ENCODE data around the gene NLRP8.
"Not testable (repeated sequence)": the region's sequence is repeated elsewhere in the genome, so short reads cannot be mapped to it uniquely, and the experiment has no call there.

Gene NLRP8

DNA sequence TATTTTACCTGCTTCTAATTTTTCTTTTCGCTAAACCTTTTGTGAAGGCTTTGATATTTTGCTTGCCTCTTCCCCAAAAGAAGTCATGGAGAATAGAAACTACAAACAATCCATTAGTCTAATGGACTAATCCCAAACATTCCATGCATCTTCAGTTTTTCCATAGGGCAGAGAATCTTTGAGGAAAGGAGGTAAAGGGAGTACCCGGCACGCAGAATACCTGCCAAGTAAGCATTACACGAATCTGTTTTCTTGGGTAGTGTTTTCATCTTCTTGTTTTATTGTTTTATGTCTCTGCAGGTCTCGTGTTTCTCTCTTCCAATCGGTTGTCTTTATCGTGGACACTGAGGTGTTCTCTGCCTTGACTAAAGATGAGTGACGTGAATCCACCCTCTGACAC, at the start of gene NLRP8:
Gene NLRP8, plus strand, starts transcription at position 301 of the 400 bp plus-strand sequence.
- DNase-seq (ENCODE audit: low read depth, low spot score): no peak

DNA sequence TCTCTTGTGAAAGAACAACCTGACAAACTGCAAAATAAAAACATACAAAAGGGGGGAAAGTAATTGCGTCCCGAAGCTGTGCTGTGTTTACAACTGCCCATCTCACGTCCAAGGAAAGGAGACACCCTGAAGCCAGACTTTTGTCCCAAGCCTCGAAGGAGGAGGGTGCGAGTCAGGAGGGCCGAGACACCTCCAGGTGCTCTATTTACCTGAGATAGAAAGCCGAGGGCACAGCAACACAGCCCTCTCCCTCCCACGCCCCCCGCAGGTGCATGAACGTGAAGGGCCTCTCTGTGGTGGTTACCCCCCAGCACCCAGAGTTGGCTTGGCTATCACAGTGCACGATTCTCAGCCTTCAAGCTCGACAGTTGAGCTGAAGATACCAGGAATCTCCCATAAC, 48.7 kb upstream of the NLRP8 start:
- no peak for DNase-seq (ENCODE audit: low read depth, low spot score)

DNA sequence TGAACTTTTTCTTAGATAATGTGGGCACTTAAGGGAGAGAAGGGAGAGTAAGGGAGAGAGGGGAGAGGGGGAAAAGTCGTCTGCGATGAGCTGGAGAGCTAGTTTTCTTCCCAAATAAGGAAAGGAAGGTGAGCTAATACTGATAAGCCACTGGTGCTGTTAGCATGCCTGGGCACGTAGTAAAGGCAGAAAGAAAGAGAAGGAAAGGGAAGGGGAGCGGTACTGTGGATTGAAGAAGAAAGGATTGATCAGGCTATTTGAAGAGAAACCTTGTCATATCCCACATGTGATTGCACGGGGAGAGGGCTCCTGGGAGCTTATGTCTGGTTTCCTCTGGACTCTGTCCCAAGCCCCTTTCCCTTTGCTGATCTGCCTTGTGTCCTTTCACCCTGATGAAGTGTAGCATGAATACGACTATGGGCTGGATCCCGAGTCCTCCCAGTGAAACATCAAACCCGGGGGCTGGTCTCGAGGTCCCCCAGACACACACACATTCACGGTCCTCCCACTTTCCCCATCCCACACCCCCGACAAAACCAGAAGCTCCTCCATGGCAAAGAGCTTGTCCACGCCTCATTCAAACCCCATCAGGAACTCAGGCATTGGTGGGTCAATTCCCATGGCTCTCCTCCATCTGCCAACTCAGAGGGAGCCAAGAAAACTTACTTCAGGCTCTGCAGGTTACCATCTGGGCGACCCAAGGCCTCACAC, 46.1 kb upstream of the NLRP8 start:
- no peak for DNase-seq (ENCODE audit: low read depth, low spot score)

DNA sequence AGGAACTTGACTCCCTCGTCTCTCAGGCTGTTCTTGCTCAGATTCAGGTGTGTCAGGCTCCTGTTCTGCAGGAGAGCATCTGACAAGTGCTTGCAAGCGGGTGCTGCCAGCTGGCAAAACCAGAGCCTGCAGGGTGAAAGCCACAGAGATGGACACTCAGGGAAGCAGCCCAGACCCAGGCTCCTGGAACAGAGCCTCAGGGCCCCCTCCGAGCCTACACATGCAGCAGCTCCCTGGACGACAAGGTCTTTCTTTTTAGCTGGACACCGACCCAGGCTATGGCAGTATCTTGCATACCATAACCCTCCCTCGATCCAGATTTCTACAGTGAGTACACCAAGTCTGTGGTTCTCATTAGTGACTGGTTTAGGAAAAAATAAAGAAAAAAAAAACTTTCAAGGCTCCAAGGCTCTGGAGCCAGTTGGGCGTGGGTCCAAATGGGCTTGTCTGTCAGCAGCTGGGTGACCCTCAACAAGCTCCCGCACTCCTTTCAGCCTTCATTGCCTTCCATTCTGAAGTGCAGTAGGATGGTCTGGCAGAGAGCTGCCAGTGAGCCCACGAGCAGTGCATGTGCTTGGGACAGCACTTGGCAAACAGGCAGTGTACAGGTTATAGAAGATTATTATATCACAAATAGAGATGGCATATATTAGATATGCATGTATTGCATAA, 45.4 kb upstream of the NLRP8 start:
- no peak for DNase-seq (ENCODE audit: low read depth, low spot score)

DNA sequence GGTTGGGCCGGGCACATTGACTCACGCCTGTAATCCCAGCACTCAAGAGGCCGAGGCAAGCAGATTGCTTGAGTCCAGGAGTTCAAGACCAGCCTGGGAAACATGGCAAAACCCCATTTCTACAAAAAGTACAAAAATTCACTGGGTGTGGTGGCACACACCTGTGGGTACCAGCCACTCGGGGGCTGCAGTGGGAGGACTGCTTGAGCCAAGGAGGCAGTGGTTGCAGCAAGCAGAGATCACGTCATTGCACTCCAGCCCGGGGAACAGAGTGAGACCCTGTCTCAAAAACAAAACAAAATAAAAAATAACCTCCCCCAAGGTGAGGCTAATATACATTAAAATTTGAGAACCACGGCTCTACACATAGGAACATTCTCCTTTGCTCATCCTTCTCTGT, 40.3 kb upstream of the NLRP8 start:
- DNase-seq (ENCODE audit: low read depth, low spot score): no peak

DNA sequence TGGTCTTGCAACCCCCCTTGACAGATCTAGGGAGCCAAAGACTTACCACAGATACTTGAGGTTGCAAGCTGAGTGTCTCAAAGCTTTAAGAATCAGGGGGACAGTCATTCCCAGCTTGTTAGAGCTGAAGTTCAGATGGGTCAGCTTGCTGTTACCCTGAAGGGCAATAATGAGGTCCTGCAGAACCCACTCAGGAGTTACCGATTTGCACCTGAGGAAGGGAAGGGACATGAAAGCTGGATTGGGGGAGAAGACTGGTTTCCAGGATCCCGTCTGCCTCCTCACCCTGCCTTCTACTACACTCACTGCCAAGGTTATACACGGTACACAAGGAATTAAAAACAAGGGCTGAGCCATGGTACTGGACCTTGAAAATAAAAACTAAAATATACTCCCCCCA, 39.9 kb upstream of the NLRP8 start:
- DNase-seq (ENCODE audit: low read depth, low spot score): no peak

DNA sequence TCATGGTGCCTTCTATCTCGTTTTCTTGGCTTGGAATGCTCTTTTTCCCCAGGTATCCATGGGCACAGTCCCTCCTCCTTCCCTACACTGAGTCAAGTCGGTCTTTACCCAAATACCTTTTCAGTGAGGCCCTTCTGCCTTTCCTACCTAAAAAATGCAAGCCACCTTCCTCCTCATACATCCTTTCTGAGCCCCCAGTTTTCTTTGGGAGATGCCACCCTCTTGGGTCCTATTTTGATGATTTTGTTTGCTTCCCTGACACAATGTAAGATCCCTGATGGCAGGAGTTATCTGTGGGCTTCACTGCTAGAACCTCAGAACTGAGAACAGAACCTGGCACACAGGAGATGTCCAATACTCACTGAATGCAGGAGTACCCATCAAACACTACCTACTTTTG, 37.8 kb upstream of the NLRP8 start:
- no peak for DNase-seq (ENCODE audit: low read depth, low spot score)

DNA sequence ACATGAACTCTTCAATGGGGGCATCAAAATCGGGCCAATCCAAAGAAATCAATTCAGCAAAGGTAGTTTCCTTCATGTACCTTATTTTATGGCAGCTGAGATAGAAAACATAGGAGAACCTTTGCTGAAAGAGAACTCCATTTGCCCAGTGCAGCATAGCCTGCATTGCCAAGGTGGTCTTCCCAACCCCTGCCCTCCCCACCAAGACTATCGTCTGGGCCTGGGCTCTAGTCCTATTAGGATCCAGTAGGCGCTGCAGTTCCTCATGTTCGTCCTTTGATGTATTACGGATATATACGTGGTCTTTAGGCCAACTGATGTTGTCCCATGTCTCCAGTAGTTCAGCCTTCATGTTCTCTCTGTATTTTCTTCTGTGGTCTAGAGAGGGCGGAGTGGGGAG, 34.7 kb upstream of the NLRP8 start:
- no peak for DNase-seq (ENCODE audit: low read depth, low spot score)

DNA sequence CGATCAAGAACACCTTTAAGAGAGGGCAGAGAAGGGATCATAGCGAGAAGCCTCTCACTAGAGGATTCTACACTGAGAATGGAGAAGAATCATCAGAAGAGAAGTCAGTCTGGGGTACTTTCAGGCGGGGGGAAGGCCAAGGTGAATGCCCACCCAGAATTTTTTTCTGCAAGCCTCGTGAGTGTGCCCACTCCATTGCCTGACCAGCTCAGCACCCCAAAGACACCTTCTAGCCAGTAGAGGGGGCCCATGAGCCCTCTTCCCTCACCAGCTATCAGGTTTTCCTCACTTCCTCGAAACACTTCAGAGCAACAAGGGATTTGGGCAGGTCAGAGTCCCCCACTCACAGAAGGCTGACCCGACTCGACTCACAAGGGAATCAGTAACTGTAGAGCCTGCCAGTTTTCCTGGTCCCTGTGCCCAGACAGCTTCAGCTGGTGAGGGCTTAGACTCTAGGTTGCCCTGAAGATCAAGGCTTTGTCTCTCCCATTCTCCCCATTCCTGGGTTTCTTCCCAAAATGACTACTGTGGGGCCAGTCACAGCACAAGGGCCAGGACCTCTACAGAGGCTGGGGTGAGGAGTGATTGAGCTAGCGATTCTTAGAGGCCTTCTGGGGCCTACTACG, 33.9 kb upstream of the NLRP8 start:
- DNase-seq (ENCODE audit: low read depth, low spot score): no peak

DNA sequence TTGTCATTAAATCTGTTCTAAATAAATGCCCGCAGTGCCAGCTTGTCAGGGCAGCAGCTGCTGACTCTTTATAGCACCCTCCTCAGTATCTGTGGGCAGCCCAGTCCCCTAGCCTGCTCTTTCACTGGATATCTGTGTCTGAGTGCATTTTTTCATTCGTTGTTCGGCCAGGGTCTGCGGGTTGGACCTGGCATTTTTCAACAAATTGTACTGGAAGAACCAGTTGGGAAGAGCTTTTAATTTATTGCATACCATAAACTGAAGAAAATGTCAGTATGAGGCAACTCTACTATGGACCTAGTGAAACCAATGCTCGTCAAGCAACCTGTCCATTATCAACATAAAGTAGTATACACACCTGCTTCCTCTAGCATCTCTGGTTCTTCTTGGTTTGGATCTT, 24.1 kb upstream of the NLRP8 start:
- no peak for DNase-seq (ENCODE audit: low read depth, low spot score)

DNA sequence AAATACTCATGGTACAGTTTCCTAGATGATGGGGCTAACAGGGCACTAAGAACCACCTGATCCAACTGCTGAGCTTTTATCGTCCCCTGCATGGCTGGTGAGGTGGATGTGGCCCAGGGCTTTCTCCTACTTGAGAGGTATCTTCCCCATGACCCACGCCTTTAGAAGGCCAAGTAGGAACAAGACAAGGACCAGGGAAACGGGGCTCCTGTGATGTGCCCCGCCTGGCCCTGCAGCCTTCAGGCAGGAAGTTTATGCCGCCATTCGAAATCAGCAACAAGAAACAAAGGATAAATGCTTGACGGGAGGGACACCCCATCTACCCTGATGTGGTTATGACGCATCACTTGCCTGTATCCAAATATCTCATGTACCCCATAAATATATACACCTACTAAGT, 19.6 kb upstream of the NLRP8 start:
- no peak for DNase-seq (ENCODE audit: low read depth, low spot score)

DNA sequence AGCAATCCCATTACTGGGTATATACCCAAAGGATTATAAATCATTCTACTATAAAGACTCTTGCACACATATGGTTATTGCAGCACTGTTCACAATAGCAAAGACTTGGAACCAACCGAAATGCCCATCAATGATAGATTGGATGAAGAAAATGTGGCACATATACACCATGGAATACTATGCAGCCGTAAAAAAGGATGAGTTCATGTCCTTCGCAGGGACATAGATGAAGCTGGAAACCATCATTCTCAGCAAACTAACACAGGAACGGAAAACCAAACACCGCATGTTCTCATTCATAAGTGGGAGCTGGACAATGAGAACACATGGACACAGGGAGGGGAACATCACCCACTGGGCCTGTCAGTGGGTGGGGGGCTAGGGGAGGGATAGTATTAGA, 18.4 kb upstream of the NLRP8 start:
- not testable (repeated sequence) for DNase-seq (ENCODE audit: low read depth, low spot score)

DNA sequence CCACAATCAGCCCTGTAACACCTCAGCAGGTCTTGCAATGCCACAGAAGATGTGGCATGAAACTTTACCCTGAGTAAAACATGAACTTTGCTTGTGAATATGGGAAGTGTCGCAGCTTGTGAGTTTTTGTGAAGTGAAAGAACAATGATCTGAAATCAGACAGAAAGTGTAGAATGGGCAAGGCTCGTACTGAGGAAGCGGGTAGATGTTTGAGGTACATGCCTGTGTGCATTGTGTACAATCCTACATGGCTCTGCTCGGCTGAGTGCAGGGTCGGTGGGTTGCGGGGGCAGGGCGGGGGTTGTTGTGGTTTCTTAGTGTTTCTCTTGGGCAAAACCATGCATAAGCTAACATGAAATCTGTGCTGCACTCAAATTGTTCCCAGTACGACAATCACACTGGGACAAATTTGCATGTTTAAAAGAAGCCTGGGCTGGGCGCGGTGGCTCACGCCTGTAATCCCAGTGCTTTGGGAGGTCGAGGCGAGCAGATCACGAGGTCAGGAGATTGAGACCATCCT, 16.6 kb upstream of the NLRP8 start:
- DNase-seq (ENCODE audit: low read depth, low spot score): no peak

DNA sequence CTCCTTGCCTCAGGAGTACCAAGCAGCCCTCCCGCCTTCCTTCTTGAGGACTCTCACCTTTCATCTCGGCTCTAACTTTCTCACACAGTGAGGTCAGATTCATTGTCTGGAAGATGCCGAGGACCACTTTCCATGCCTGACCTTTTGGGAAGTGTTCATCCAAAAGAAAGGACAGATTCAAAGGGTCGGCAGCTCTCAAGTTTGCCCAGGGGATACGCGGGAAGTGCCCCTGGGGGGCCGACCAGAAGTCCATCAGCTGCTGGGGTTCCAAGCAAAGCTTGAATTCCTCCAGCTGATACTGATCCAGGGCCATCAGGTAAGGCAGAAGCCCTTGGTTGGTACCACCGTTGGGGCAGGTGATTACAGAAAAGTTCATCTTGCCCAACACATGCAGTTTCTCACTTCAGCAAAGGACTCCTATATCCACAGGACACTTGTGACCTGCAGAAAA, 15.7 kb upstream of the NLRP8 start, which contains the start of gene NLRP13:
Gene NLRP13, minus strand, starts transcription at position 401 of the 451 bp plus-strand sequence. Its CDS starts 25 bp downstream, at position 376.
- DNase-seq (ENCODE audit: low read depth, low spot score): no peak

DNA sequence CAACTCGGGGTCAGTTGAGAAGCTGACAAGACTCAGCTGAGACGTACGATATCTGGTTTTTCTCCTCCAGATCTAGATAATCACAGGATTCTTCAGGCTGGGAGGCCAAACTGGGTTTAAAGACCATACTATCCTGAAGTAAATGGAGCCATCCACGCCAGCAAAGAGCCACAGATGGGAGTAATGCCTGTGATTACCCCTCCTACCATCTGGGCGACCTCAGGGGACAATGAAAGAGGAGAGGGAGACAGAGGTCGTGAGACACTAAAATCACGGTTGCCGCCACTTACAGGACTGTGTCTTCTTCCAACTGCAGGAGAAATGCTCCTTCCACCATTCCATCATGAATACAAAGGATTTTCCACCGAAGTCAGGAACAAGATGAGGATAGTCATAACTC, 12.4 kb upstream of the NLRP8 start:
- DNase-seq (ENCODE audit: low read depth, low spot score): no peak

DNA sequence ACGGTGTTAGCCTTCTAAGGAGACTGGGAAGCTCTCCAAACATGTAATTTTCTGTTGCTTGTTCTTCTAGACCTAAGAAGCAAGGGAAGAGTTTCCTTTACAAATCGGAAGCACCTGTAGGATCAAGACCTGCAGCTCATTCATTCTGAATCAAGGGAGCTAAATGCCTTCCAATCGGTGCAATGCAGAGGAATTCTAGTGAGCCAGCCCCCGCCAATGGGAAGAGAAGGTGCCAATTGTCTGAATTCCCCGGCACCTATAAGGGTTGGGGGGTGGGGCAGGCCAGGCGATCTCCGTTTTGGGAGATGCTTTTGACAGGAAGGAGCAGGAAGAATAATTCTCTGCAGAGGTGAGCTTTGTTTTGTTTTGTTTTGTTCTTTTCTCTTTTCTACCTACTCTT, 8.4 kb upstream of the NLRP8 start:
- DNase-seq (ENCODE audit: low read depth, low spot score): no peak

DNA sequence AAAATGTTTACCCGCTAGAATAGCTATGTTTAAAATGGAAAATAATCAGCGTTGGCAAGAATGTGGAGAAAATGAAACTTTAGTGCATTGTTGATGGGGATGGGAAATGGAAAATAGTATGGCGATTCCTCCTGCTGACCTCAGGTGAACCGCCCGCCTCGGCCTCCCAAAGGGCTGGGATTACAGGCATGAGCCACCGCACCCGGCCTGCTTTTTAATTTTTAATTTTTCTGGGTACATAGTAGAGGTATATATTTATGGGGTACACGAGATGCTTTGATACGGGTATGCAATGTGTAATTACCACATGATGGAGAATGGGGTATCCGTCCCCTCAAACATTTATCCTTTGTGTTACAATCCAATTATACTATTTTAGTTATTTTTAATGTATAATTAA, 7.3 kb upstream of the NLRP8 start:
- no peak for DNase-seq (ENCODE audit: low read depth, low spot score)

DNA sequence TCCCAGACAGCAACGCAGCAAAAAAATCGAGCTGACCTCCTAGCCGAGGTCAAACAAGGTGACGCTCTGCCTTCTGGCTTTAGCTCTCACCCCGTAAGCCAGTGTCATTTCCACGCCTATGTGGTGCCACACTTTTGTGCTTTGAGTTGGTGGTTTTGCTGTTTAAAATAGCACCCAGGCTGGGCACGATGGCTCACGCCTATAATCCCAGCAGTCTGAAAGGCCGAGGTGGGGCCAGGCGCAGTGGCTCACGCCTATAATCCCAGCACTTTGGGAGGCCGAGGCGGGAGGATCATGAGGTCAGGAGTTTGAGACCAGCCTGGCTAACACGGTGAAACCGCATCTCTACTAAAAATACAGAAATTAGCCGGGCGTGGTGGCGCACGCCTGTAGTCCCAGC, 2.9 kb downstream of the NLRP8 start:
- DNase-seq (ENCODE audit: low read depth, low spot score): not testable (repeated sequence)

DNA sequence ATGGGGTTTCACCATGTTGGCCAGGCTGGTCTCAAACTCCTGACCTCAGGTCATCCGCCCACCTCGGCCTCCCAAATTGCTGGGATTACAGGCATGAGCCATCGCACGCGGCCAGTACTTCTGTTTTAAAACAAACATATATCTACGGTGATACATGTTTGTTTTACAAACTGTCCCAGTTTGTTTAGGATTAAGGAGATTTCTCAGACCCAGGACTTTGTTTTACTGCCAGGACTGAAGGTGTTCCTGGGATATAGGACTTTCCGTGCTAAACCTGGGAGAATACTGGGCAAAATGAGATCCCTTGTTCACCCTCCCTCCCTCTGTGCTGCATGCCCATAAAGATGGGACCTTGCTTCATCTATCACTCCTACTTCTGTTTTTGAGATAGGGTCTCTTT, 8.8 kb downstream of the NLRP8 start:
- no peak for DNase-seq (ENCODE audit: low read depth, low spot score)

DNA sequence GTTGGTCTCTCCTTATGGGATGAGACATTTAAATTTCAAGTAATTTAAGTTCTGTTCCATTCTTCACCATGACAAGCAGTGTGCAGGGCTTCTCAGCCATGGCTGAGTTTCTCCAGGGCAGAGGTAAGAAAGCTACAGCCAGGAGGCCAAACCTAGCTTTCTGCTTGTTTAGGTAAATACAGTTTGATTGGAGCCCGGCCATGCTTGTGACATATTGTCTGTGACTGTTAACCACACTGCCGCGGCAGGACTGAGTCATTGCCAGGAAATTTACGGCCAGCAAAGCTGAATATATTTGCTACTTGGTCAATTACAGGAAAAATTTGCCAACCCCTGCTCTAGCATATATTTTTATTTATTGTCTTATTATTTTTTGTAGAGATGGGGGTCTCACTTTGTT, 10.7 kb downstream of the NLRP8 start:
- no peak for DNase-seq (ENCODE audit: low read depth, low spot score)

DNA sequence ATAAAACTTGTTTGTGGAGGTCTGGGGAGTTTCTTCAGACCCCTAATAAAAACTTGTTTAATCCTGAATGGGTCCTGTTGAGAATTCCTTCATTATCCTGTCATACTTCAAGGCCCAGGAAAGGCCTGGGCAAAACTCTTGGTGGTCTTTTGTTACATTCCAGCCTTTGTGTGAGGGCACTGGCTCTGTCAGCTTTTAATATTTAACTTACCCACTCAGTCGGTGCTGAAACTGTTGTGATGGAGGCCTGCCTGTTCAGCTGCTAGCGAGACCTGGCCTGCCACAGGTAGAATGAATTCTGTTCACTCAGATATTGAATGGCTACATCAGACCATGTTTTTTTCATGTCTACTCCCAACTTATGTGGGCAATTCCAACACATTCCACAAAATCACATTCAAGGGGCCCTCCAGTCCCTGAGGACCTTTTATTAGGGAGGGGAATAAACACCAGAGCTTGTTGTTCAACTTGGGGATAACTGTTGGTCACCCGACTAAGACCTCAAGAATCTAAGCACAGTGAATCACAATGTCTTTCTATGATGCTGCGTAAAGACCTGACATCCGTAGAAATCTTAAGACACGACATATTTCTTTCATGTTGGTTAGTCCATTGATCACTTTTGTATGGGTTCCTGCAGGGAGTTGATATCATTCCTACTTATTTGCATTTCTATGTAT, 12.5 kb downstream of the NLRP8 start:
- DNase-seq (ENCODE audit: low read depth, low spot score): no peak

DNA sequence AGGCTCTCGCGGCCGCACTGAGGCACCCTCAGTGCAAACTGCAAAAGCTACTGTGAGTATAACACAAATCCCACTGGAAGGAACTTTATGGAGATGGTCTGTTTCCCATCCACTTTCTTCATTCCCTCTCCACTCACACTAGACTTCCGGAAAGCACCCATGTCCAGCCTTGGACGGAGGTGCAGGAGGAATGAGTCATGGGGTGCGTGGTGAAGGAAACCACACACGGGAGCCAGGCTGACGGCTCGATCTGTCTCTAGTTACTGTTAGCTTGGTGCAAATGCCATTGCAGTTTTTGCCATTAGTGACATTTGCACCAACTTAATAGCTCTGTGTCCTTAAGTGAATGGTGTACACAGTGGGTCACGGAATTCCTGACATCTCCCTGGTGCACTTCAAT, 14.6 kb downstream of the NLRP8 start:
- DNase-seq (ENCODE audit: low read depth, low spot score): no peak

Measured in smooth muscle cell of the brain vasculature (primary cell).